ENCODE results near the gene CEP170B.

The CEP170B gene

DNA sequence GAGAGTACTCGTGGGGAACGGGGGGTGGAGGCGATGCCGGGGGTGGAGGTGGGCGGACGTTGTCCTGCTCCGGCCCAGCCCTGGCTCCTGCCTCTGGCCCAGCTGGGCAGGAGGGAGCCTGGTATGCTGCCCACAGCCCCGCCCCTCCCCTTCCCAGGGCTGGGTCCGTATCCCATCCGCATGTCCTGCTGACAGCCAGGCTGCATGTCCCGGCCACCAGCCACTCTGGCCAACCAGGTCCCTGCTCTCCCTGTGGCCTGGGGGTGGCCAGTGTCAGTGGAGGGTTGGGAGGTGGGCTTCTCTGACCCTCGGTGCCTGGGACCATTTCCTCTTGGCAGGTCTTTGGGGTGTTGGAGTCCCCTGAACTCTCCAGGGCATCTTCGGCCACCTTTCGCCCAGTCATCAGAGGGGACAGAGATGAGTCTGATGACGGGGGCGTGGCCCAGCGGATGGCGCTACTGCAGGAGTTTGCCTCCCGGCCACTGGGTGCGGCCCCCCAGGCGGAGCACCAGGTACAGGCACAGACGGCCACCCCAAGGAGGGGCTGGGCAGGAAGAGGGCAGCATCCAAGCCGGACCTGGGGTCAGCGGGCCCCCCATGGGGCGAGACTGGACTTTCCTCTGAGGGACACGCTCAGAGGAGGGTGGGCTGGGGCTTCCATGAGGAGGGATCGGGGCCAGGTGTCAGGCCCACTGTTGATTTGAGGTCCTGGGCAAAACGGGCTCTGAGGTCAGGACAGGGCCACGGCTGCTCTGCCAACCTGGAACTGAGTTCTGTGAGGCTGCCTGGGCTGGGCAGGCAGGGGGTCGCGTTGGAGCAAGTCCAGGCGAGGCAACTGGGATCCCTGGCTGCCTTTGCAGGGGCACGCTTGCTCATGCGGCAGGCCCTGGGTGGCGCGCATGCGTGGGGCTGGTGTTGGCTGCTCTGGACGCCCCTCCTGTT is 20.2 kb downstream of the CEP170B start:
- no peak for TF ChIP-seq CTCF (IDR thresholded peaks at IDR 0.05; ENCODE audit: insufficient read depth, low read depth, low read length, missing control alignments)
- no peak overlapping the region for H3K4me3 ChIP-seq (ENCODE audit: low read depth, low read length)
- no peak for DNase-seq (ENCODE audit: low read depth)

- H3K4me3 ChIP-seq (ENCODE audit: low read depth, low read length): no peak overlapping the region
- DNase-seq (ENCODE audit: low read depth): no peak
- no peak for TF ChIP-seq CTCF (IDR thresholded peaks at IDR 0.05; ENCODE audit: insufficient read depth, low read depth, low read length, missing control alignments)
These were observed 21.1 kb downstream of the CEP170B start for GRCh38 chr14:104885973-104886689.

DNA sequence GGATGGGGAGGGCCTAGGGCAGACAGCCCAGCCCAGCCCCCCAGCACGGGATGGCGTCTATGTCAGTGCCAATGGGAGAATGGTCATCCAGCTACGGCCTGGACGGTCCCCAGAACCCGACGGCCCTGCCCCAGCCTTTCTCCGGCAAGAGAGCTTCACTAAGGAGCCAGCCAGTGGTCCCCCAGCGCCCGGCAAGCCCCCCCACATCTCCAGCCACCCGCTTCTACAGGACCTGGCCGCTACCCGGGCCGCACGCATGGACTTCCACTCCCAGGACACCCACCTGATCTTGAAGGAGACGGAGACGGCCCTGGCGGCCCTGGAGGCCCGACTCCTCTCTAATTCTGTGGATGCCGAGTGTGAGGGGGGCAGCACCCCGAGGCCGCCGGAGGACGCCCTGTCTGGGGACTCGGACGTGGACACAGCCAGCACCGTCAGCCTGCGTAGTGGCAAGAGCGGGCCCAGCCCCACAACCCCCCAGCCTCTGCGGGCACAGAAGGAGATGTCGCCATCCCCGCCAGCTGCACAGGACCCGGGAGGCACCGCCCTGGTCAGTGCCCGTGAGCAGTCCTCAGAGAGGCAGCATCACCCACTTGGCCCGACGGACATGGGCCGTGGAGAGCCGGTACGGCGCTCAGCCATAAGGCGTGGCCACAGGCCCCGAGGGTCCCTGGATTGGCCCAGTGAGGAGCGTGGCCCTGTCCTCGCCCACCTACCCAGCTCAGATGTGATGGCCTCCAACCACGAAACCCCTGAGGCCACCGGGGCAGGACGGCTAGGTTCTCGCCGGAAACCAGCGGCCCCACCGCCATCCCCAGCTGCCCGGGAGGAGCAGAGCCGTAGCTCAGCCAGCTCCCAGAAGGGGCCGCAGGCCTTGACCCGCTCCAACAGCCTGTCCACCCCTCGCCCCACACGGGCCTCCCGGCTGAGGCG is 21.9 kb downstream of the CEP170B start:
- no peak for TF ChIP-seq CTCF (IDR thresholded peaks at IDR 0.05; ENCODE audit: insufficient read depth, low read depth, low read length, missing control alignments)
- DNase-seq (ENCODE audit: low read depth): no peak
- no peak overlapping the region for H3K4me3 ChIP-seq (ENCODE audit: low read depth, low read length)

- no peak overlapping the region for H3K4me3 ChIP-seq (ENCODE audit: low read depth, low read length)
- no peak for DNase-seq (ENCODE audit: low read depth)
- no peak for TF ChIP-seq CTCF (IDR thresholded peaks at IDR 0.05; ENCODE audit: insufficient read depth, low read depth, low read length, missing control alignments)
These were observed 22.8 kb downstream of the CEP170B start for GRCh38 chr14:104887623-104888488.

DNA sequence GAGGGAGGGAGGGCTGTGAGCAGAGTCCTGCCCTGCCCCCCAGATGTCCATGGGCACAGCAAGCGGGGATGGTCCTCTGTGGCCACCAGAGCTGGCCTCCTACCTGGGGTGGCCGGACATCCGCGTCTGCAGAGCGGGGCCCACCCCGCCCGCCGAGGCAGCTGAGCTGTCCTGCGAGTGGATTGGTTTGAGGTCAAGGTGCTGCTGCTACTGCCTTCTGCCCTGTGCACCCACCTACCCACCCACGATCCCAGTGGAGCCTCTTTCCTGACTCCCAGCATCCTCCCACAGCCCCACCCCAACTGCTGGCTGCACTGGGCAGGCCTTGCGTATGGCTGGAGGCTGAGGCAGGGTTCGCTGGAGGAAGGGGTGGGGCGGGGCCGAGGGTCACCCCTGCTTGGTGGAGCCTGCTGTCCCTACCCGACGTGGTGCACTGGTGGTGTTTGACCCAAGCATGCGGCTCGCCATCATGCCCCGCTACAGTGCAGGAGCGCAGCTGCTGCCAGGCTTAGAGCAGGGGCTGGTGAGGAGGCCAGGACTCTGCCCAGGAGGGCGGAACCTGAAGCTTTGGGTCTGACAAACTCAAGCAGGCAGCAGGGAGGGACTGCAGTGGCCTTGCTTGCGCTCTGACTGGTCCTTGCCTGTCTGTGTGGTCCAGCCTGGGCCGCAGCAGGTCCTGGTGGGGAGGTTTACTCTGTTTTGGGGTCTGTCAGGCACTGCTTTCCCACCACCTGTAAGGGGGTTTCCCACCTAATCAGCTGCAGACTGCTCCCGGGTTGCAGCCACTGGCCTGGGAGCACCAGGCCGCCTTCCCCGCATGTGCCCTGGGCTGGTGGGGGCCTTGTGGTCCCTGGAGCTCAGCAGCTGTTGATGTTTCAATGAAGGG is 23.7 kb downstream of the CEP170B start:
- no peak for DNase-seq (ENCODE audit: low read depth)
- no peak overlapping the region for H3K4me3 ChIP-seq (ENCODE audit: low read depth, low read length)
- no peak for TF ChIP-seq CTCF (IDR thresholded peaks at IDR 0.05; ENCODE audit: insufficient read depth, low read depth, low read length, missing control alignments)

Data from GM12865 (cell line).